ENCODE data around the gene IL6R.
"Not testable (repeated sequence)": the region's sequence is repeated elsewhere in the genome, so short reads cannot be mapped to it uniquely, and the experiment has no call there.

The IL6R gene

GRCh38 chr1:154404984-154405746 is at the start of gene IL6R:
TSS of gene IL6R (plus strand) at chr1:154405343. CDS start at chr1:154405630, 287 bp downstream.
- peak in 47 of 56 donors; percentile 24 to 87 (median 58) for DNase-seq

- no peak for DNase-seq
Observed at GRCh38 chr1:154358519-154358918, 46.6 kb upstream of the IL6R start.

GRCh38 chr1:154360288-154360687 is 44.9 kb upstream of the IL6R start:
- no peak for DNase-seq

- not testable (repeated sequence) for DNase-seq
Observed at GRCh38 chr1:154360881-154361280, 44.3 kb upstream of the IL6R start.

GRCh38 chr1:154361357-154361756 is 43.8 kb upstream of the IL6R start:
- DNase-seq: no peak

- DNase-seq: no peak
Observed at GRCh38 chr1:154371436-154371835, 33.7 kb upstream of the IL6R start.

- DNase-seq: not testable (repeated sequence)
Observed at GRCh38 chr1:154373777-154374357, 31.3 kb upstream of the IL6R start.

- no peak for DNase-seq
Observed at GRCh38 chr1:154379301-154379700, 25.8 kb upstream of the IL6R start.

- DNase-seq: no peak
Observed at GRCh38 chr1:154384650-154385489, 20.3 kb upstream of the IL6R start.

GRCh38 chr1:154386643-154387352 is 18.3 kb upstream of the IL6R start:
- no peak for DNase-seq

GRCh38 chr1:154391086-154391770 is 13.9 kb upstream of the IL6R start:
- DNase-seq: no peak

- DNase-seq: no peak
Observed at GRCh38 chr1:154398141-154398540, 7.0 kb upstream of the IL6R start.

- no peak for DNase-seq
Observed at GRCh38 chr1:154398678-154399077, 6.5 kb upstream of the IL6R start.

GRCh38 chr1:154400381-154400801 is 4.8 kb upstream of the IL6R start:
- DNase-seq: no peak

- DNase-seq: no peak
Observed at GRCh38 chr1:154402409-154402921, 2.7 kb upstream of the IL6R start.

GRCh38 chr1:154403261-154403943 is 1.7 kb upstream of the IL6R start:
- DNase-seq: peak in 3 of 56 donors; percentile 23 to 38 (median 25)

- DNase-seq: no peak
Observed at GRCh38 chr1:154403983-154404382, 1.2 kb upstream of the IL6R start.

GRCh38 chr1:154404511-154404931 is 622 bp upstream of the IL6R start:
- DNase-seq: no peak

GRCh38 chr1:154405747-154406571 is 816 bp downstream of the IL6R start:
- peak in 44 of 56 donors; percentile 29 to 91 (median 66) for DNase-seq

All from amygdala (tissue), 56 donors.